Calu3 (cell line): ENCODE data around the gene ZDHHC24. TPM values are rescaled to one million over a fixed set of nuclear protein-coding genes. Genes with fewer than 3 reads are reported as not detected.

Source experiments
- Bru-seq: library from RNA; stranded (reverse); fragments of 400-500 nt; gene quantifications from one replicate; lab custom pipeline; 2021; lab: Mats Ljungman, UMichigan
- BruChase-seq, 2 experiments: library from RNA; stranded (reverse); fragments of 400-500 nt; gene quantifications; one replicate each; lab custom pipeline; 2021; lab: Mats Ljungman, UMichigan
- BruUV-seq: library from RNA; stranded (reverse); fragments of 400-500 nt; replicated peaks from 2 replicates; lab custom pipeline; 2021; lab: Mats Ljungman, UMichigan
- CTCF ChIA-PET: fragments of 300-600 bp; sonication (Branson Sonifier 250); formaldehyde crosslinking; loops from one replicate; lab custom pipeline; 2022; ENCODE audit warnings: antibody characterized with exemption; lab: Charles Lee
- DNase-seq: peaks from one replicate; pipeline ENCODE4 v3.0.0; 2022
- H3K27ac Mint-ChIP-seq: one replicate; pipeline ENCODE4 v1.8.0; 2022; ENCODE audit warnings: mixed read lengths; ENCODE audit not compliant: unreplicated experiment
- H3K27me3 Mint-ChIP-seq: one replicate; pipeline ENCODE4 v1.8.0; 2022; ENCODE audit warnings: mixed read lengths; ENCODE audit not compliant: unreplicated experiment
- H3K36me3 Mint-ChIP-seq: one replicate; pipeline ENCODE4 v1.8.0; 2022; ENCODE audit warnings: mild to moderate bottlenecking, moderate library complexity, mixed read lengths; ENCODE audit not compliant: insufficient read depth, unreplicated experiment
- H3K4me1 Mint-ChIP-seq: one replicate; pipeline ENCODE4 v1.8.0; 2022; ENCODE audit warnings: mild to moderate bottlenecking, low read depth, mixed read lengths; ENCODE audit not compliant: unreplicated experiment
- H3K4me3 Mint-ChIP-seq: one replicate; pipeline ENCODE4 v1.8.0; 2022; ENCODE audit warnings: mild to moderate bottlenecking, low read depth, moderate library complexity, mixed read lengths; ENCODE audit not compliant: unreplicated experiment
- H3K9me3 Mint-ChIP-seq: one replicate; pipeline ENCODE4 v1.8.0; 2022; ENCODE audit warnings: low read depth, mixed read lengths; ENCODE audit not compliant: unreplicated experiment
- CTCF ChIP-seq: fragments of 200-600 bp; IDR thresholded peaks from one replicate; pipeline ENCODE4 v1.8.0; 2022; ENCODE audit warnings: antibody characterized with exemption; ENCODE audit not compliant: unreplicated experiment
- intact Hi-C: fragments of 100-400 bp; cut with micrococcal nuclease; formaldehyde crosslinking; loops from one replicate; pipeline ENCODE4 v1.10.0; 2022; ENCODE audit not compliant: unreplicated experiment
- long read RNA-seq: library from polyadenylated mRNA; stranded (forward); transcript quantifications from one replicate; pipeline ENCODE4 v2.0.0, GENCODE V29; 2022
- total RNA-seq: library from RNA; stranded (reverse); gene quantifications from 2 replicates; pipeline ENCODE4 v1.2.3, GENCODE V29; 2022

ZDHHC24 gene
- total RNA-seq (15.1 and 17.3 TPM in 2 replicates), Bru-seq, nascent RNA (percentile 44 among the genes with signal in this experiment), BruChase-seq, experiment 1, labeled RNA remaining after a 6-hour chase (percentile 59 among the genes with signal in this experiment), BruChase-seq, experiment 2, labeled RNA remaining after a 2-hour chase (percentile 52 among the genes with signal in this experiment)
- long read RNA-seq, full-length matches to known transcripts, result 30 of 40 reads
- long read RNA-seq, partial matches to known transcripts, result 0 of 40 reads
- long read RNA-seq, other reads (novel, unspliced or antisense), result 10 of 40 reads

DNA sequence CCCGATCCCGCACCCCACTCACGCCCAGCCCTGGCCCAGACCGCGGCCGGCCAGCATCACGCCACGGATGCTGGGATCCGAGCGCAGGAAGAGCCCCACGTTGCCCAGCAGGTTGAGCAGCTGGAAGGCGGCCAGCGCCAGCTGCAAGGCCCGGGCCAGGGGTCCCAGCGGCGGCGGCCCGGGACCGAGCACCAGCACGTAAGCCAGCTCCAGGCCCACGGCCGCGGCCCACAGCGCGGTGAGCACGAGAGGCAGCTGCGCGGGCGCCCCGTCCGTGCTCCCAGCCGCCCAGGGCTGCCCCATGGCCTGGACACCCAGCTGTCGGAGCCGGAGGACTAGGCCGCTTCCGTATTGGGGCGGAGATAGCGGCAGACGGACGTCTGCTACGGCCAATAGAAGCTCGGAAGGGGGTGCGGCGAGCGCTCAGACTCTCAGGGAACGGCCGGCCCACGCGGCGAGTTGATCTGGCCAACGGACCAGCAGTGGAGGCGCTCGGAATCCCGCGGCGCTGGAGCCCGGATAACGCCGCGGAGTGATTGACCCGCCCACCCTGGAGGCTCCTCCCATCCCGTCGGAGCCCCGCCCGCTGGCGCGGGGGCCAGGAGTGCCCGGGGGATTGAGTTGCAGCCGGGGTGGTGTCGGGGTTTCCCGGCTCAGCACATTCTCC, at the start of gene ZDHHC24:
ZDHHC24 (minus strand) TSS at position 348 of the 667 bp plus-strand sequence; CDS start at position 303, 45 bp downstream.
- no peaks in the 10 kb centered on the region for H3K9me3 Mint-ChIP-seq
- peaks cover 31% of the 10 kb centered on the region for H3K27me3 Mint-ChIP-seq
- H3K36me3 Mint-ChIP-seq, result peaks cover 24% of the 10 kb centered on the region
- no peak for TF ChIP-seq CTCF
- peaks cover 6% of the 10 kb centered on the region for H3K4me1 Mint-ChIP-seq
- intact Hi-C loops, result no loop called here
- H3K27ac Mint-ChIP-seq, result no peak within 1 kb of the TSS
- DNase-seq, result peak; percentile 95
- no TSS peak for BruUV-seq
- peak within 1 kb of the TSS; percentile 74 for H3K4me3 Mint-ChIP-seq
- CTCF ChIA-PET, result interaction anchor here (0.9 to 2.1 kb wide), 2 partner anchors 128 to 133 kb away, joined by 3 to 7 read pairs; no protein-coding TSS in a partner anchor

DNA sequence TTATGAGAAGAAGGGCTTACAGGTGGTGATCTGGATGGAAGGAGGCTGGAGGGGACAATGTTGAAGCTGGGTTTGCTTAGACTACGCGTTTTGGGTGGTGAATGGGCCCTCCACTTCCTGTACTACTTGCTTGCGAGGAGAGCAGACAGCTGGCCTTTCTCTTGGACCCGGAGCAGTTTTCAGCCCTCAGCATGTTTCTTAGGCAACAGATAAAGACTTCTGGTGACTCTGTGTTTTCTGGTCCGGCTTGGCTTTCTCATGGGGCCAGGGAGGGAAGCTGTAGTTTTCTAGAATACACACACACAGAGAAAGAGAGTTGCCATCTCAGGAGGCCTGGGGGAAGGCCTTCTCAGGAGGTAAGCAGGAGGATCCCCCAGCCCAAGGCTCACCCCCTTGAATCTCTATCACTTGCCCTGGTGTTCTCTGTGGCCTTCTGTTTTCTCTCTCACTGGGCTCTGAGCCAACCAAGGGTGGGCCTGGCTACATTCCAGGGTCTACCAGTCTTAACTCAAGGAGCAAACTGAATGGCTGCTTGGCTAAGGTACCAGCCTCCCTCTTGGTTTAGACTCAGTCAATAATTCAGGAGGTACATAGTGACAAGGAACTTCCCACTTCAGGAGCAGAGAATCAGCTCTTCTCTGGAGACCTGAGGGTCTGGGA, 49.5 kb upstream of the ZDHHC24 start:
- Mint-ChIP-seq H3K4me3 (no peak overlapping the region), H3K4me1 (no peaks in the 10 kb centered on the region), H3K27ac (no peak overlapping the region), H3K27me3 (no peaks in the 10 kb centered on the region), H3K36me3 (peaks cover 22% of the 10 kb centered on the region), H3K9me3 (no peaks in the 10 kb centered on the region)
- CTCF ChIA-PET, result interaction anchor here (0.7 kb wide), 1 partner anchor 32 kb away, joined by 5 read pairs; no protein-coding TSS in a partner anchor
- no peak for DNase-seq
- intact Hi-C loops, result no loop called here
- TF ChIP-seq CTCF, result no peak
- BruUV-seq, result no TSS peak

- H3K4me1 Mint-ChIP-seq, result no peaks in the 10 kb centered on the region
- peak overlapping the region; percentile 87 for H3K4me3 Mint-ChIP-seq
- no peak for TF ChIP-seq CTCF
- no peaks in the 10 kb centered on the region for H3K27me3 Mint-ChIP-seq
- peaks cover 25% of the 10 kb centered on the region for H3K36me3 Mint-ChIP-seq
- no peak for DNase-seq
- peak overlapping the region; percentile 77 for H3K27ac Mint-ChIP-seq
- no TSS peak for BruUV-seq
- CTCF ChIA-PET, result interaction anchor here (0.6 to 0.9 kb wide), 2 partner anchors 11 to 85 kb away, joined by 5 read pairs; no protein-coding TSS in a partner anchor
- H3K9me3 Mint-ChIP-seq, result no peaks in the 10 kb centered on the region
- intact Hi-C loops, result no loop called here
Measured at GRCh38 chr11:66593650-66594049, 47.8 kb upstream of the ZDHHC24 start.

GRCh38 chr11:66593303-66593635, 47.4 kb upstream of the ZDHHC24 start:
- TF ChIP-seq CTCF, result no peak
- peak overlapping the region; percentile 77 for H3K27ac Mint-ChIP-seq
- no peaks in the 10 kb centered on the region for H3K4me1 Mint-ChIP-seq
- intact Hi-C loops, result no loop called here
- TSS peak; percentile 73 for BruUV-seq
- H3K4me3 Mint-ChIP-seq, result peak overlapping the region; percentile 87
- DNase-seq, result no peak
- no peaks in the 10 kb centered on the region for H3K27me3 Mint-ChIP-seq
- CTCF ChIA-PET, result interaction anchor here (0.9 to 1.4 kb wide), 2 partner anchors 45 to 85 kb away, joined by 5 to 9 read pairs; partner anchors contain the start of gene RBM4
- no peaks in the 10 kb centered on the region for H3K9me3 Mint-ChIP-seq
- peaks cover 25% of the 10 kb centered on the region for H3K36me3 Mint-ChIP-seq
